ENCODE results near the gene PTPN18.

Gene PTPN18

GRCh38 chr2:130341562-130342019 lies 14.3 kb upstream of the PTPN18 start:
- Histone ChIP-seq H3K4me3 (ENCODE audit: low read length, poor library complexity, severe bottlenecking) (peak overlapping the region; percentile 79), H3K36me3 (ENCODE audit: insufficient read depth, low read length) (peaks cover 27% of the 10 kb centered on the region; the same call in 1 of the 2 replicates), H3K27me3 (ENCODE audit: insufficient read depth, low read length, poor library complexity, severe bottlenecking) (no peaks in the 10 kb centered on the region), H3K4me1 (ENCODE audit: insufficient read depth, low read length, poor library complexity, severe bottlenecking) (peaks cover 12% of the 10 kb centered on the region), H3F3A (ENCODE audit: low read depth) (no peaks in the 10 kb centered on the region), H3K9me3 (ENCODE audit: insufficient read depth, low read depth, low read length) (no peaks in the 10 kb centered on the region), H3K79me2 (ENCODE audit: insufficient read depth, low read length) (peaks cover 41% of the 10 kb centered on the region), H2AFZ (ENCODE audit: low read length) (peak overlapping the region; percentile 90), H3K4me2 (ENCODE audit: low read depth, low read length, poor library complexity, severe bottlenecking) (peak overlapping the region; percentile 64), H3K9me2 (replicated peaks; ENCODE audit: low read depth, low read length) (no peaks in the 10 kb centered on the region), H3K9ac (ENCODE audit: low read depth, low read length, poor library complexity, severe bottlenecking) (peak overlapping the region; percentile 74), H4K20me1 (ENCODE audit: insufficient read depth, low read length, poor library complexity, severe bottlenecking) (peaks cover 9% of the 10 kb centered on the region)
- no peak for TF ChIP-seq EZH2phosphoT487 (IDR thresholded peaks at IDR 0.05; ENCODE audit: borderline replicate concordance)

DNA sequence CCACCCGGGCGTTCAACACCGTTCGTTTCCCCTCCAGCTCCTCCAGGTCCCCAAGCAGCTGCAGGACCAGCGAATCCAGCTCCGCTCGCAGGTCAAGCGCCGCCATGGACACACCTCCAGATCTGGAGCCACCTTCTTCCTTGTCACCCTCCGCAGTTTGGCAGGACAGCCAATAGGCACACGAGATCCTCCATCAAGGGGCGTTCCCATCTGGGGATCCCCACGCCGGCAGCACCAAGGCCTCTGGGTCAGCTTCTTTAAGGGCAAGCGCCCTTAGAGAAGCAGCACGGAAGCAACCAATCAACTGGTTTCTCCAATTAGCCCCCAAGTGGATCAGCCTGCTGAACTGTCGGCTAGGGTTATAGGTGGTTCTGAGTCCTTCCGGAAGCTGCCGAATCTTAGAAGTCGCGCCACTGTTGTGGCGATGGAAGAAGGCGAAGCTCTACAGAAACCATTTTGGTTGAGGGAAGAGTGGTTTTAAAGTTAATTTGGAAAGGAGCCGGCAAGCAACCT lies 13.8 kb upstream of the PTPN18 start:
- Histone ChIP-seq H2AFZ (ENCODE audit: low read length) (peak overlapping the region; percentile 90), H3K9me2 (replicated peaks; ENCODE audit: low read depth, low read length) (no peaks in the 10 kb centered on the region), H3K4me3 (ENCODE audit: low read length, poor library complexity, severe bottlenecking) (peak overlapping the region; percentile 79), H3K27me3 (ENCODE audit: insufficient read depth, low read length, poor library complexity, severe bottlenecking) (no peaks in the 10 kb centered on the region), H3F3A (ENCODE audit: low read depth) (no peaks in the 10 kb centered on the region), H4K20me1 (ENCODE audit: insufficient read depth, low read length, poor library complexity, severe bottlenecking) (peaks cover 9% of the 10 kb centered on the region), H3K4me1 (ENCODE audit: insufficient read depth, low read length, poor library complexity, severe bottlenecking) (peaks cover 12% of the 10 kb centered on the region), H3K4me2 (ENCODE audit: low read depth, low read length, poor library complexity, severe bottlenecking) (peak overlapping the region; percentile 53), H3K36me3 (ENCODE audit: insufficient read depth, low read length) (peaks cover 31% of the 10 kb centered on the region; the same call in 1 of the 2 replicates), H3K9me3 (ENCODE audit: insufficient read depth, low read depth, low read length) (no peaks in the 10 kb centered on the region), H3K79me2 (ENCODE audit: insufficient read depth, low read length) (peaks cover 41% of the 10 kb centered on the region), H3K9ac (ENCODE audit: low read depth, low read length, poor library complexity, severe bottlenecking) (peak overlapping the region; percentile 74)
- TF ChIP-seq CTCF (conservative IDR thresholded peaks at IDR 0.05; ENCODE audit: low read length) (no peak), EZH2phosphoT487 (IDR thresholded peaks at IDR 0.05; ENCODE audit: borderline replicate concordance) (no peak)

GRCh38 chr2:130342533-130343275 lies 13.2 kb upstream of the PTPN18 start, which contains the start of gene IMP4:
IMP4 (plus strand) TSS chr2:130342897; CDS start chr2:130342933, 36 bp downstream.
- peaks cover 12% of the 10 kb centered on the region for H3K4me1 ChIP-seq (ENCODE audit: insufficient read depth, low read length, poor library complexity, severe bottlenecking)
- peak within 1 kb of the TSS; percentile 90 for H2AFZ ChIP-seq (ENCODE audit: low read length)

More at GRCh38 chr2:130342533-130343275, 13.2 kb upstream of the PTPN18 start, which contains the start of gene IMP4:
- peaks cover 9% of the 10 kb centered on the region for H4K20me1 ChIP-seq (ENCODE audit: insufficient read depth, low read length, poor library complexity, severe bottlenecking)
- H3F3A ChIP-seq (ENCODE audit: low read depth): no peaks in the 10 kb centered on the region
- H3K36me3 ChIP-seq (ENCODE audit: insufficient read depth, low read length): peaks cover 31% of the 10 kb centered on the region; the same call in 1 of the 2 replicates
- peaks cover 41% of the 10 kb centered on the region for H3K79me2 ChIP-seq (ENCODE audit: insufficient read depth, low read length)
- H3K9ac ChIP-seq (ENCODE audit: low read depth, low read length, poor library complexity, severe bottlenecking): peak within 1 kb of the TSS; percentile 74
- TF ChIP-seq EZH2phosphoT487 (IDR thresholded peaks at IDR 0.05; ENCODE audit: borderline replicate concordance): no peak
- peak; percentile 29; the same call in 1 of the 2 replicates for TF ChIP-seq CTCF (conservative IDR thresholded peaks at IDR 0.05; ENCODE audit: low read length)
- no peaks in the 10 kb centered on the region for H3K9me3 ChIP-seq (ENCODE audit: insufficient read depth, low read depth, low read length)
- H3K9me2 ChIP-seq (replicated peaks; ENCODE audit: low read depth, low read length): no peaks in the 10 kb centered on the region
- H3K4me3 ChIP-seq (ENCODE audit: low read length, poor library complexity, severe bottlenecking): peak within 1 kb of the TSS; percentile 79
- H3K4me2 ChIP-seq (ENCODE audit: low read depth, low read length, poor library complexity, severe bottlenecking): peak within 1 kb of the TSS; percentile 82
- no peaks in the 10 kb centered on the region for H3K27me3 ChIP-seq (ENCODE audit: insufficient read depth, low read length, poor library complexity, severe bottlenecking)
